Stimulated activated CD4-positive, alpha-beta T cell treated with anti-CD3 and anti-CD28 coated beads, Interleukin-1b, Interleukin-23, amount 100 ng/mL, for 1 hour (primary cell): ENCODE measurements around the gene MARCHF3.
"Not testable (repeated sequence)": the region's sequence is repeated elsewhere in the genome, so short reads cannot be mapped to it uniquely, and the experiment has no call there.

Experiments
- DNase-seq, 2 donors: peaks; one replicate each; pipeline ENCODE4 v3.0.0-alpha.2; 2020; ENCODE audit warnings: low read depth in 2 of 2

MARCHF3 gene

DNA sequence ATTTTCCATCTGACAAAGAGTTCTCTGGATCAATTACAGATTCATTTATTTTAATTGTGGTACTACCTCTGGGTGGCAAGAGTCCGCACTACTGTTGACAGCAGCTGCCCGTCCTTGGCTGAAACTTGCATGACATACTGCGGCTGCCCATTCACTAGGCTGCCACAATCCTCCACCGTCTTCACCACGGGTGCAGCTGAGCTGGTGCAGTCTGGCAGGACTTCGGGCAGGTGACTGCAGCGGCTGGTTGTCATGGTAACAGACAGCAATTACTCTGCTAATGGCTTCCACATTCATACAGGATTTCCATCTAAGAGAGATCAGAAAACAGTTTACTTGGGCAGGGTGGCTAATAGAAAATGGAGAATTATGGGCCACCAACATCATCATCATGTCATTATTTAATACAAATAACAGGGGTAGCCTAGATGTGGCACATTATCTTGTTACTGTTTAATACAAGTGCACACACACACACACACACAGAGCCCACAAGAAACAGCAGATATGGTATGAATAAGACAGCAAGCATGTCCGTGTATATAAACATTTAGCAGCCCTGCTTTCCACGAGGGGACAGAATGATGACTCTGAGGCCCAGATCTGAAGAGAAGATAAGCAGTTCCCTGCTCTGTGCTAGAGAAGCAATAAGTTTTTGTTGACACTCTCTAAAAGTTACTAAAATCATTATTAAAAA, 112.3 kb downstream of the MARCHF3 start:
- no peak for DNase-seq

DNA sequence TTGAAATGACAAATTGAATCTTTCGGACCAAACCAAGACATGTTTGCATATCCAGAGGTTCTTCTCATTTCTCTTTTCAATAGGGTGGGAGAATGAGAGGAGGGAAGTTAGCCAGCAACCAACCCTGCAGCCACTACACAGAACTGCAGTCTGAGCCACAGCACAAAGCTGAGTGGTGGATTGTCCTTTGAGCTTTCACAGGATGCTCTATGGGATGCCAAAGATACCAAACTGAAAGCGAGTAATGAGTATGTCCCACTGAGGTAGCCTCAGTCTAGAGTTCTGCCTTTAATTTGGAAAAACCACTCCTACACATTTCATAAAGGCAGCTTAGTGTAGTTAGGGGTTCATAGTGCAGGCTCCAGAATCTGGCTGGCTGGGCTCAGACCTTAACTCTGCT, 114.9 kb downstream of the MARCHF3 start:
- no peak for DNase-seq

GRCh38 chr5:126914801-126915436, 115.4 kb downstream of the MARCHF3 start:
- DNase-seq = no peak

GRCh38 chr5:126912616-126913200, 117.7 kb downstream of the MARCHF3 start:
- no peak for DNase-seq

DNA sequence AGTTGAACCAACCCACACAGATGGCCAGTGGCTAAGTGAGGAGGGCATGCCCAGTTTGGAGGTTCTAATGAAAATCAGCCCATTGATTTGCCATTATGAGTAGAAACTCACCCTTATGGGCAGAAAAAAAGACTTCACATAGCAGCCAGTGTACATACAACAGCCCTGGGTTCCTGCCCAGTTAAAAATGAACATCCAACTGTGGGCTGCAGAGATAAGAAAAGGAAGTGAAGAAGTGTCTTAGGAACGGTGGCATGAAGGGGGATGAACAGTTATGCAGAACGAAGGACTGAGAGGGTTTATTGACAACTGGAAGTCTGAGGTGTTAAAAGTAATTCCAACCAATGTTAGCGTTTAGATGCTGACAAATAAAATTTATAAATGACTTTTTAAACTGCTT, 118.4 kb downstream of the MARCHF3 start:
- DNase-seq = no peak

GRCh38 chr5:126909856-126910255, 120.5 kb downstream of the MARCHF3 start:
- no peak for DNase-seq

DNA sequence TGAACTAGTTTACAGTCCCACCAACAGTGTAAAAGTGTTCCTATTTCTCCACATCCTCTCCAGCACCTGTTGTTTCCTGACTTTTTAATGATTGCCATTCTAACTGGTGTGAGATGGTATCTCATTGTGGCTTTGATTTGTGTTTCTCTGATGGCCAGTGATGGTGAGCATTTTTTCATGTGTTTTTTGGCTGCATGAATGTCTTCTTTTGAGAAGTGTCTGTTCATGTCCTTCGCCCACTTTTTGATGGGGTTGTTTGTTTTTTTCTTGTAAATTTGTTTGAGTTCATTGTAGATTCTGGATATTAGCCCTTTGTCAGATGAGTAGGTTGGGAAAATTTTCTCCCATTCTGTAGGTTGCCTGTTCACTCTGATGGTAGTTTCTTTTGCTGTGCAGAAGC, 126.0 kb downstream of the MARCHF3 start:
- DNase-seq = not testable (repeated sequence)

DNA sequence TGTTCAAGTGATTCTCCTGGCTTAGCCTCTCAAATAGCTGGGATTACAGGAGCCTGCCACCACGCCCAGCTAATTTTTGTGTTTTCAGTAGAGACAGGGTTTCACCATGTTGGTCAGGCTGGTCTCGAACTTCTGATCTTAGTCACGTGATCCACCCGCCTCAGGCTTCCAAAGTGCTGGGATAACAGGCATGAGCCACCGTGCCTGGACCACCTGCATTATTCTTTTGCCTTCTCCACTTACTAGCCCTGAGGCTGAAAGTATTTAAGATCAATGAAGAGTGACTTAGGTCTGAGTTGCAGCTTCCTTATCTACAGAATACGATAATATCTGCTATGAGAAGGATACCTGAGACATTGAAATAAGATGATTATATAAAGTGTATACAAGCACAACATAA, 129.6 kb downstream of the MARCHF3 start:
- DNase-seq = no peak

GRCh38 chr5:126899476-126899875, 130.9 kb downstream of the MARCHF3 start:
- no peak for DNase-seq

DNA sequence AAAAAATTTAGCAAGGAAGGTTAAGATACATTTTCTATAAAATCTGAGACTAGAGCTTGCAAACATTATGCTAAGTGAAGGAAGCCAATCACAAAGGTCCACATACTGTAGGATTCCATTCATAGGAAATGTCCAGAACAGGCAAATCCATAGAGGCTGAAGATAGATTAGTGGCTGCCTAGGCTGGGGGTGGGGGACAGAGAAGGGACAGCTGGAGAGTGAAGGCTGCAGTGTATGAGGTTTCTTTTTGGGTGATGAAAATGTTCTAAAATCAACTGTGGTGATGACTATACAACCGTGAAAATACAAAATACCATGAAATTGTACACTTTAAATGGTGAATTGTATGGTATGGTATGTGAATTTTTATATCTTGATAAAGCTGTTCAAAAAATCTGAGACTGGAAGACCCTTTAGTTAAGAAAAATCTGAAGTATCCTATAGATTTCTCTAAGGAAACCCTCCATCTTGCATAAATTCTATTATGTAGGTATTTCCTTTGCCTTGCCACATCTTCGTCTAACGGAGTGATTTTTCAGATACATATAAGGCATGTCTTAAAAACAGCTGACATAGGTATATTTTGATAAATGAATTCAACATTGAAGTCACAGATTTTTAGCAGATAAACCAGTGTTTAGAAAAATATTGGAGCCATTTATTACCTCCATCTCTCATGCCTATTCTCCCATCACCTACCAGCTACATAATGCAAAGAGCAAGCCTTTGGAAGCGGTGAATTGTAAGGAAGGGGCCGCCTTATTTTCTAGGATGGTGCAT, 132.3 kb downstream of the MARCHF3 start:
- no peak for DNase-seq

DNA sequence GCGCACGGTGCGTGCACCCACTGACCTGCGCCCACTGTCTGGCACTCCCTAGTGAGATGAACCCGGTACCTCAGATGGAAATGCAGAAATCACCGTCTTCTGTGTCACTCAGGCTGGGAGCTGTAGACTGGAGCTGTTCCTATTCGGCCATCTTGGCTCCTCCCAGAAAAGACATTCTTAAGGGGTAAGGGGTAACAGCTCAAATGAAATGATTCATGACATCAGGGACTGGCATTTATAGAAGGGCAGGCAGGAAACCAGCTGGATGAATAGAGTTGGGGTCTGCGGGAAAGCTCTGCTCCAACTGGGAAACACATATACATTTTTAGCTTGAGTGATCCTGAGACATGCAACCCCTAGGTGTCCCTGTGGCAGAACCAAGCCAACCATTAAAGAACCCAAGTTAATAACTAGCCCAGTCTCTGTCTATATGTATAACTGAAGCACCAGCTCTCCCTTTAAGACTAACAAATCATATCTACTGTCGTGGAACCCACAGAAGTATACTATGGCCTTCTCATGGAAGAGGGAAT, 134.1 kb downstream of the MARCHF3 start:
- DNase-seq = no peak

DNA sequence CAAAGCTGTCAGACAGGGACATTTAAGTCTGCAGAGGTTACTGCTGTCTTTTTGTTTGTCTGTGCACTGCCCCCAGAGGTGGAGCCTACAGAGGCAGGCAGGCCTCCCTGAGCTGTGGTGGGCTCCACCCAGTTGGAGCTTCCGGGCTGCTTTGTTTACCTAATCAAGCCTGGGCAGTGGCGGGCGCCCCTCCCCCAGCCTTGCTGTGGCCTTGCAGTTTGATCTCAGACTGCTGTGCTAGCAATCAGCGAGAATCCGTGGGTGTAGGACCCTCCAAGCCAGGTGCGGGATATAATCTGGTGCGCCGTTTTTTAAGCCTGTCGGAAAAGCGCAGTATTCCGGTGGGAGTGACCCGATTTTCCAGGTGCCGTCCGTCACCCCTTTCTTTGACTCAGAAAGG, 134.6 kb downstream of the MARCHF3 start:
- DNase-seq = not testable (repeated sequence)

DNA sequence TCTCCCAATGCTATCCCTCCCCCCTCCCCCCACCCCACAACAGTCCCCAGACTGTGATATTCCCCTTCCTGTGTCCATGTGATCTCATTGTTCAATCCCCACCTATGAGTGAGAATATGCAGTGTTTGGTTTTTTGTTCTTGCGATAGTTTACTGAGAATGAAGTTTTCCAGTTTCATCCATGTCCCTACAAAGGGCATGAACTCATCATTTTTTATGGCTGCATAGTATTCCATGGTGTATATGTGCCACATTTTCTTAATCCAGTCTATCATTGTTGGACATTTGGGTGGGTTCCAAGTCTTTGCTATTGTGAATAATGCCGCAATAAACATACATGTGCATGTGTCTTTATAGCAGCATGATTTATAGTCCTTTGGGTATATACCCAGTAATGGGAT, 139.9 kb downstream of the MARCHF3 start:
- DNase-seq = not testable (repeated sequence)

DNA sequence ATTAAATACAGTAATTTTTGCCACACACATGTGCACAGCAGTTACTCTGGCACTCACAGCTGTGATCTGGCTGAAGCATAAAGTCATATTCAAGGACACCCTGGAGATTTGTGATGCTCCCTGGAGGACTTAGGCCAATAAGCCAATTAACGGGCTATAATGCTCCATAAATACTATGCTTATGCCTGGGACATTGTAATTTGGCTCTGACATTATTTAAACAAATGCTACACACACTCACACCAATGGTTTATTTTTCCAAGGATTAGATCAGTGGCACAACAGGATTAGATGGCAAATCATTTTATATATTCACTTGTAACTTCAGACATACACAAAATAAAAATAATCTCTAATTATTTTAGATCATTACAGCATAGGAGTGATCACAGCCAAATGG, 142.2 kb downstream of the MARCHF3 start:
- DNase-seq = no peak

GRCh38 chr5:126884269-126884819, 146.0 kb downstream of the MARCHF3 start:
- DNase-seq = no peak

- no peak for DNase-seq
These were observed 146.7 kb downstream of the MARCHF3 start for GRCh38 chr5:126883564-126884245.

- no peak for DNase-seq
These were observed 148.3 kb downstream of the MARCHF3 start for GRCh38 chr5:126881821-126882600.

DNA sequence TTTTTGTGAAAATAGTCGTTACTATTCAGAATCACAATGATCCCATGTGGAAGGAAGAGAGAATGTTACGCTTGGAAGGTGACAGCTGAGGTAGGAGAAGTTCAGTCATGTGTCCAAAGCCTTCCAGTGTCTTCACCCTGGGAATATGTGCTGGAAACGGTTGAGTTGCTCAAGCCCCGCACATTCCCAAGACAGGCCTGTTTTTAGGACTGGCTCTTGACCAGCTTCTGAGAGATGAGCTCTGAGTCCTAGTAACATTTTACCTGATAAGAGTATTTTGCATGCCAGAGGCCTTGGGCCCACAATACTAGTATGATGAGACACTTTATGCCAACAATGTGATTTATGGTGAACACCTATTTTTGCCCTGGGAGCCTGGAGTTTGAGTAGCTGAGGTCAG, 151.7 kb downstream of the MARCHF3 start:
- no peak for DNase-seq

GRCh38 chr5:126878085-126878484, 152.3 kb downstream of the MARCHF3 start:
- DNase-seq = no peak

DNA sequence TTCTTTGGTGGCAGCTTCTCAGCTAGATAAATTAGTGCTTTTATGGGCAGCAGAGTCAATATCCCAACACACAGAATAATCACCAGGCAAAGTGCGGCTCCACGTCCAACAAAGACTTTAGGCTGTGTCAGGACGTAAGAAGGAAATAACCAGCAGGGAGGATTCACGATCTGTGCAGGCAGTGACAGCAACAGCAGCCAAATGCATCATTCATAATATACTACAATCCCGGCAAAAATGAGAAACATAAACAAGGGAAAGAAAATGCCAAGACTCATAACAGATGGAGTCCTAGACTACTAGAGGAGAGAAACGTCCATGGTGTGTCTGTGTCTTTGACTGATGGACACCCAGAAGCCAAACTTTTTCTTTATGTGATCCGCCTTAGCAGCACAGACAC, 152.8 kb downstream of the MARCHF3 start:
- DNase-seq = no peak
